ENCODE data around the gene DDX39B. TPM values are rescaled to one million over a fixed set of nuclear protein-coding genes. Genes with fewer than 3 reads are reported as not detected.
"Not testable (repeated sequence)": the region's sequence is repeated elsewhere in the genome, so short reads cannot be mapped to it uniquely, and the experiment has no call there.

The DDX39B gene
- total and polyA plus RNA-seq, 4 donors: 242 to 496 (median 416) TPM

GRCh38 chr6:31529329-31530150, 12.3 kb downstream of the DDX39B start:
- WGBS (ENCODE audit: insufficient coverage): 71% methylated on average over 11 of the region's 12 CpGs
- Histone ChIP-seq H3K36me3 (ENCODE audit: control insufficient read depth, insufficient read depth, low read length) (peaks cover 49% of the 10 kb centered on the region), H3K27ac (ENCODE audit: low read depth, low read length) (no peak overlapping the region)

GRCh38 chr6:31528821-31529328, 12.9 kb downstream of the DDX39B start, which contains the start of gene MCCD1:
MCCD1 (plus strand) TSS chr6:31528962; CDS start chr6:31529015, 53 bp downstream.
- no peaks in the 10 kb centered on the region for H3K9me3 ChIP-seq (ENCODE audit: control insufficient read depth, insufficient read depth, low read length)
- H3K4me3 ChIP-seq (ENCODE audit: low read depth, low read length): no peak within 1 kb of the TSS
- DNase-seq (ENCODE audit: low read depth in 4 of 6, low spot score in 6 of 6): no peak
- H3K36me3 ChIP-seq (ENCODE audit: control insufficient read depth, insufficient read depth, low read length): peaks cover 42% of the 10 kb centered on the region
- H3K27me3 ChIP-seq (ENCODE audit: control insufficient read depth, insufficient read depth, low read length): no peaks in the 10 kb centered on the region
- no peak within 1 kb of the TSS for H3K27ac ChIP-seq (ENCODE audit: low read depth, low read length)
- 85% methylated on average over 6 of the region's 7 CpGs for WGBS (ENCODE audit: insufficient coverage)
- H3K4me1 ChIP-seq (ENCODE audit: control insufficient read depth, insufficient read depth, low read length): peaks cover 3% of the 10 kb centered on the region

More at GRCh38 chr6:31529329-31530150, 12.3 kb downstream of the DDX39B start:
- no peaks in the 10 kb centered on the region for H3K27me3 ChIP-seq (ENCODE audit: control insufficient read depth, insufficient read depth, low read length)
- no peak overlapping the region for H3K4me3 ChIP-seq (ENCODE audit: low read depth, low read length)
- no peak for DNase-seq (ENCODE audit: low read depth in 4 of 6, low spot score in 6 of 6)
- H3K4me1 ChIP-seq (ENCODE audit: control insufficient read depth, insufficient read depth, low read length): peaks cover 3% of the 10 kb centered on the region
- no peaks in the 10 kb centered on the region for H3K9me3 ChIP-seq (ENCODE audit: control insufficient read depth, insufficient read depth, low read length)

GRCh38 chr6:31528307-31528777, 13.5 kb downstream of the DDX39B start:
- WGBS (ENCODE audit: insufficient coverage): 95% methylated on average over 3 of the region's 4 CpGs
- peaks cover 3% of the 10 kb centered on the region for H3K4me1 ChIP-seq (ENCODE audit: control insufficient read depth, insufficient read depth, low read length)
- no peaks in the 10 kb centered on the region for H3K27me3 ChIP-seq (ENCODE audit: control insufficient read depth, insufficient read depth, low read length)
- no peak overlapping the region for H3K27ac ChIP-seq (ENCODE audit: low read depth, low read length)
- no peaks in the 10 kb centered on the region for H3K9me3 ChIP-seq (ENCODE audit: control insufficient read depth, insufficient read depth, low read length)
- no peak overlapping the region for H3K4me3 ChIP-seq (ENCODE audit: low read depth, low read length)
- peaks cover 37% of the 10 kb centered on the region for H3K36me3 ChIP-seq (ENCODE audit: control insufficient read depth, insufficient read depth, low read length)
- DNase-seq (ENCODE audit: low read depth in 4 of 6, low spot score in 6 of 6): no peak

- no peaks in the 10 kb centered on the region for H3K9me3 ChIP-seq (ENCODE audit: control insufficient read depth, insufficient read depth, low read length)
- WGBS (ENCODE audit: insufficient coverage): 94% methylated on average over 2 of the region's 4 CpGs
These were observed 15.7 kb downstream of the DDX39B start for GRCh38 chr6:31525932-31526591.

GRCh38 chr6:31525553-31525931, 16.3 kb downstream of the DDX39B start:
- Histone ChIP-seq H3K9me3 (ENCODE audit: control insufficient read depth, insufficient read depth, low read length) (no peaks in the 10 kb centered on the region), H3K4me3 (ENCODE audit: low read depth, low read length) (no peak overlapping the region), H3K27ac (ENCODE audit: low read depth, low read length) (no peak overlapping the region), H3K4me1 (ENCODE audit: control insufficient read depth, insufficient read depth, low read length) (peaks cover 3% of the 10 kb centered on the region), H3K36me3 (ENCODE audit: control insufficient read depth, insufficient read depth, low read length) (peaks cover 12% of the 10 kb centered on the region), H3K27me3 (ENCODE audit: control insufficient read depth, insufficient read depth, low read length) (no peaks in the 10 kb centered on the region)
- DNase-seq (ENCODE audit: low read depth in 4 of 6, low spot score in 6 of 6): no peak
- 86% methylated on average over 4 of the region's 8 CpGs for WGBS (ENCODE audit: insufficient coverage)

More at GRCh38 chr6:31525932-31526591, 15.7 kb downstream of the DDX39B start:
- Histone ChIP-seq H3K4me1 (ENCODE audit: control insufficient read depth, insufficient read depth, low read length) (peaks cover 3% of the 10 kb centered on the region), H3K4me3 (ENCODE audit: low read depth, low read length) (no peak overlapping the region), H3K27me3 (ENCODE audit: control insufficient read depth, insufficient read depth, low read length) (no peaks in the 10 kb centered on the region), H3K36me3 (ENCODE audit: control insufficient read depth, insufficient read depth, low read length) (peaks cover 17% of the 10 kb centered on the region), H3K27ac (ENCODE audit: low read depth, low read length) (no peak overlapping the region)
- no peak for DNase-seq (ENCODE audit: low read depth in 4 of 6, low spot score in 6 of 6)

GRCh38 chr6:31521835-31522234, 20.0 kb downstream of the DDX39B start:
- Histone ChIP-seq H3K36me3 (ENCODE audit: control insufficient read depth, insufficient read depth, low read length) (no peaks in the 10 kb centered on the region), H3K4me1 (ENCODE audit: control insufficient read depth, insufficient read depth, low read length) (no peaks in the 10 kb centered on the region), H3K27me3 (ENCODE audit: control insufficient read depth, insufficient read depth, low read length) (no peaks in the 10 kb centered on the region), H3K27ac (ENCODE audit: low read depth, low read length) (no peak overlapping the region), H3K4me3 (ENCODE audit: low read depth, low read length) (no peak overlapping the region), H3K9me3 (ENCODE audit: control insufficient read depth, insufficient read depth, low read length) (no peaks in the 10 kb centered on the region)
- DNase-seq (ENCODE audit: low read depth in 4 of 6, low spot score in 6 of 6): no peak
- no CpG with 5 or more reads among the region's 3 CpGs for WGBS (ENCODE audit: insufficient coverage)

- Histone ChIP-seq H3K36me3 (ENCODE audit: control insufficient read depth, insufficient read depth, low read length) (no peaks in the 10 kb centered on the region), H3K4me3 (ENCODE audit: low read depth, low read length) (no peak overlapping the region), H3K27ac (ENCODE audit: low read depth, low read length) (no peak overlapping the region), H3K9me3 (ENCODE audit: control insufficient read depth, insufficient read depth, low read length) (no peaks in the 10 kb centered on the region), H3K4me1 (ENCODE audit: control insufficient read depth, insufficient read depth, low read length) (no peaks in the 10 kb centered on the region), H3K27me3 (ENCODE audit: control insufficient read depth, insufficient read depth, low read length) (peaks cover 7% of the 10 kb centered on the region)
- 82% methylated on average over 5 of the region's 5 CpGs for WGBS (ENCODE audit: insufficient coverage)
- no peak for DNase-seq (ENCODE audit: low read depth in 4 of 6, low spot score in 6 of 6)
These were observed 28.2 kb downstream of the DDX39B start for GRCh38 chr6:31513456-31514165.

- H3K36me3 ChIP-seq (ENCODE audit: control insufficient read depth, insufficient read depth, low read length): no peaks in the 10 kb centered on the region
- no peak overlapping the region for H3K27ac ChIP-seq (ENCODE audit: low read depth, low read length)
- no peak overlapping the region for H3K4me3 ChIP-seq (ENCODE audit: low read depth, low read length)
- peaks cover 6% of the 10 kb centered on the region for H3K27me3 ChIP-seq (ENCODE audit: control insufficient read depth, insufficient read depth, low read length)
- H3K9me3 ChIP-seq (ENCODE audit: control insufficient read depth, insufficient read depth, low read length): no peaks in the 10 kb centered on the region
- no peaks in the 10 kb centered on the region for H3K4me1 ChIP-seq (ENCODE audit: control insufficient read depth, insufficient read depth, low read length)
- 65% methylated on average over 3 of the region's 4 CpGs for WGBS (ENCODE audit: insufficient coverage)
- no peak for DNase-seq (ENCODE audit: low read depth in 4 of 6, low spot score in 6 of 6)
These were observed 31.8 kb downstream of the DDX39B start for GRCh38 chr6:31510007-31510406.

GRCh38 chr6:31509036-31509435, 32.8 kb downstream of the DDX39B start:
- 54% methylated on average over 2 of the region's 2 CpGs for WGBS (ENCODE audit: insufficient coverage)
- not testable (repeated sequence) for H3K4me3 ChIP-seq (ENCODE audit: low read depth, low read length); DNase-seq (ENCODE audit: low read depth in 4 of 6, low spot score in 6 of 6); H3K4me1 ChIP-seq (ENCODE audit: control insufficient read depth, insufficient read depth, low read length); H3K9me3 ChIP-seq (ENCODE audit: control insufficient read depth, insufficient read depth, low read length); H3K27ac ChIP-seq (ENCODE audit: low read depth, low read length); H3K36me3 ChIP-seq (ENCODE audit: control insufficient read depth, insufficient read depth, low read length); H3K27me3 ChIP-seq (ENCODE audit: control insufficient read depth, insufficient read depth, low read length)
